Stimulated activated naive CD4-positive, alpha-beta T cell (primary cell): ENCODE results near the gene TEX261.
A peak's percentile ranks its signal among the peaks of the same experiment; 100 is the strongest.

Experiments used
- DNase-seq, 6 experiments: peaks; one replicate each; lab custom pipeline; 2025; lab: John Stamatoyannopoulos, UW

Gene TEX261

GRCh38 chr2:70959271-70959761 lies 35.4 kb downstream of the TEX261 start:
- no peak for DNase-seq

GRCh38 chr2:70958759-70959158 lies 35.9 kb downstream of the TEX261 start:
- no peak for DNase-seq

GRCh38 chr2:70957798-70958197 lies 36.9 kb downstream of the TEX261 start:
- DNase-seq = no peak

- no peak for DNase-seq
Observed at GRCh38 chr2:70956141-70956540, 38.5 kb downstream of the TEX261 start.

- DNase-seq = no peak
Observed at GRCh38 chr2:70954886-70955285, 39.8 kb downstream of the TEX261 start.

- no peak for DNase-seq
Observed at GRCh38 chr2:70949086-70949485, 45.6 kb downstream of the TEX261 start.

- peak; percentile 32 to 76 (median 71) for DNase-seq
Observed at GRCh38 chr2:70948337-70949003, 46.2 kb downstream of the TEX261 start.

GRCh38 chr2:70947556-70948184 lies 47.0 kb downstream of the TEX261 start:
- DNase-seq = no peak

- DNase-seq = peak; percentile 4 to 62 (median 34)
Observed at GRCh38 chr2:70946832-70947442, 47.7 kb downstream of the TEX261 start.

GRCh38 chr2:70944111-70944690 lies 50.5 kb downstream of the TEX261 start:
- DNase-seq = no peak

GRCh38 chr2:70943205-70943871 lies 51.3 kb downstream of the TEX261 start:
- DNase-seq = no peak

- DNase-seq = no peak
Observed at GRCh38 chr2:70942396-70943204, 52.1 kb downstream of the TEX261 start.

GRCh38 chr2:70941701-70942100 lies 53.0 kb downstream of the TEX261 start:
- no peak for DNase-seq

- no peak for DNase-seq
Observed at GRCh38 chr2:70941186-70941585, 53.5 kb downstream of the TEX261 start.

GRCh38 chr2:70939839-70940580 lies 54.7 kb downstream of the TEX261 start:
- DNase-seq = no peak

GRCh38 chr2:70939001-70939838 lies 55.5 kb downstream of the TEX261 start:
- DNase-seq = no peak

- DNase-seq = no peak
Observed at GRCh38 chr2:70938586-70938950, 56.1 kb downstream of the TEX261 start.

- no peak for DNase-seq
Observed at GRCh38 chr2:70937866-70938585, 56.6 kb downstream of the TEX261 start.
